Measurements from ENCODE around the gene ERVK3-1.
"Not testable (repeated sequence)": the region's sequence is repeated elsewhere in the genome, so short reads cannot be mapped to it uniquely, and the experiment has no call there.

ERVK3-1 gene, protein sequence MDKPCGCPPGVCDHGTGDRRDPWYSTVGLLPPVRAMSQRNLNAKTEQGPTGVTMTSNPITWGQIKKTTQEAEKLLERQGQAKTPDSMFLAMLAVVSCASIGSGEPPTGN

DNA sequence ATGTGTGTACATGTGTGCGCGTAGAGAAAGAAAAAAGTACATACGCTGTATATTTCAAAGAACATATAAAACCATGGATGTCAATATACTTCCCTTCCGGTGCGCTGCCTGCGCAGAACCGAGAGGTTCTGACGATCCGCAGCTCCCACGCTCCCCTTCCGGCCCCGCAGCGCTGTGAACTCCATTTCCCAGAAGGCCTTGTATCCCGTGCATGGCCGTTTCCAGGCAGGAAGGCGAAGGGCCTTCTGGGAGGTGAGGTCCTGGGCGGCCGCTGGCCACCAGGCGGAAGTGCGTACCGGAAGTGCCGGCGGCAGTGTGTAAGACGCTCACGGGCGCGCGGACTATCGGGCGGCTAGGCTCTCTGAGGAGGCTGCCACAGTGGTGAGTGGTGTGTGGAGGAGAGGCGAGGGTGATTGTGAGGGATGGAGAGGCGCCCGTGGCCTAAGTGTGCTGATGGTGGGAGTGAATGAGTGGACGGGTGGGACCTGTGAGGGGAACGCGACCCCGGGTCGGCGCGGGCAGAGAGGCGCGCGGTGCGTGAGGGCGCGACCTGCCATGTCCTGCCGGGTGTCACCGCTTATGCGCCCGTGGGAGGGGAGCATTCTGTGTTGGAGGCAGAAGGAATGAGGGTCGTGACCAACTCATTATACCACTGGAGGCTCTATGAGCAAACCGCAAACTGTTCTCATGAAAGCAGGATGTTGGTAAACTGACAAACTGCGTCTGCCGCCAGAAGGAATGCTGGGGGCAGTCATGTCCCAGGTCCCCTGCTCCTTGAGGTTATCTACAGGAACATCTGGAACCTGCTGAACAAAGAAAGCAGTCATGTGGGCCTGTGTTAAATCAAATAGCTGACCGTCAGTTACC lies at the start of gene ERVK3-1:
TSS of gene ERVK3-1 (plus strand) at position 313 of the 867 bp plus-strand sequence. CDS start 6,792 bp downstream, outside the sequence.
- peak; percentile 99 for DNase-seq

DNA sequence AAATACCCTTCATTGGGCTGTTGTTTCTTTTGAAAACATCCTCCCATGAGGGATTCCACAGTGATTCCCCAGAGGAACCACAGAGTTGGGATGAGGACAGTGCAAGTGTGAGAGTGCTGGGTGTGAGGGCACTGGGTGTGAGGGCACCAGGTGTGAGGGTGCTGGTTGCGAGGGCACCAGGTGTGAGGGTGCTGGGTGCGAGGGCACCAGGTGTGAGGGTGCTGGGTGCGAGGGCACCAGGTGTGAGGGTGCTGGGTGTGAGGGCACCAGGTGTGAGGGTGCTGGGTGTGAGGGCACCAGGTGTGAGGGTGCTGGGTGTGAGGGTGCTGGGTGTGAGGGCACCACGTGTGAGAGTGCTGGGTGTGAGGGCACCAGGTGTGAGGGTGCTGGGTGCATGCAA lies 46.9 kb upstream of the ERVK3-1 start:
- DNase-seq, result not testable (repeated sequence)

- peak; percentile 44 for DNase-seq
Observed at GRCh38 chr19:58261600-58261967, 43.6 kb upstream of the ERVK3-1 start.

DNA sequence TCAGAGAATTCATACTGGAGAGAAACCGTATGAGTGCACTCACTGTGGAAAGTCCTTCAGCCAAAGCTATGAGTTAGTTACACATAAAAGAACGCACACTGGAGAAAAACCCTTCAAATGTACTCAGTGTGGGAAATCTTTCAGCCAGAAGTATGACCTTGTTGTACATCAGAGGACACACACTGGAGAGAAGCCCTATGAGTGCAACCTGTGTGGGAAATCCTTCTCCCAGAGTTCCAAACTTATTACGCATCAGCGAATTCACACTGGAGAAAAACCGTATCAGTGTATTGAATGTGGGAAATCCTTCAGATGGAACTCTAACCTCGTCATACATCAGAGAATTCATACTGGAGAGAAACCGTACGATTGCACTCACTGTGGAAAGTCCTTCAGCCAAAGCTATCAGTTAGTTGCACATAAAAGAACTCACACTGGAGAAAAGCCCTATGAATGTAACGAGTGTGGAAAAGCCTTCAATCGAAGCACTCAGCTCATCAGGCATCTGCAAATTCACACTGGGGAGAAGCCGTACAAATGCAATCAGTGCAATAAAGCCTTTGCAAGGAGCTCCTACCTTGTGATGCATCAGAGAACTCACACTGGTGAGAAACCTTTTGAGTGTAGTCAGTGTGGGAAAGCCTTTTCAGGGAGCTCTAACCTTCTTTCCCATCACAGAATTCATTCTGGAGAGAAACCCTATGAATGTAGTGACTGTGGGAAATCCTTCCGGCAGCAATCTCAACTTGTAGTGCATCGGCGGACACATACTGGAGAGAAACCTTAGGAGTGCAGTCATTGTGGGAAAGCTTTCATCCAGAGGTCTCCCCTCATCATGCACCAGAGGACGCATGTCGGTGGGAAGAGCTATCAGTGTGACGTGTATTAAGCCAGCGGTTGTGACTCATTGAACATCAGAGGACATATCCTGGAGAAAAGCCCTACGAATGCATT lies 42.9 kb upstream of the ERVK3-1 start:
- DNase-seq, result peak; percentile 49

DNA sequence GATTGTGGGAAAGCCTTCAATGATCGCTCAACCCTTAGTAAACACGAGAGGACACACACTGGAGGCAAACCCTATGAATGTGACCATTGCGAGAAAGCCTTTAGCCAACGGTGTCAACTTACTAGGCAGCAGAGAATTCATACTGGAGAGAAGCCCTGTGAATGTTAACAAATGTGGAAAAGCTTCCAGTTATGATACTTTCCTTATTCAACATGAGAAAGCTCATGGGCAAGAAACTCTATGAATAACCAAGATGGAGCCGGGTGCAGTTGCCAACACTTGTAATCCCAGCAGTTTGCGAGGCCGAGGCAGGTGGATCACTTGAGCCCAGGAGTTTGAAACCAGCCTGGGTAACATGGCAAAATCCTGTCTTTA lies 42.3 kb upstream of the ERVK3-1 start:
- DNase-seq, result no peak

DNA sequence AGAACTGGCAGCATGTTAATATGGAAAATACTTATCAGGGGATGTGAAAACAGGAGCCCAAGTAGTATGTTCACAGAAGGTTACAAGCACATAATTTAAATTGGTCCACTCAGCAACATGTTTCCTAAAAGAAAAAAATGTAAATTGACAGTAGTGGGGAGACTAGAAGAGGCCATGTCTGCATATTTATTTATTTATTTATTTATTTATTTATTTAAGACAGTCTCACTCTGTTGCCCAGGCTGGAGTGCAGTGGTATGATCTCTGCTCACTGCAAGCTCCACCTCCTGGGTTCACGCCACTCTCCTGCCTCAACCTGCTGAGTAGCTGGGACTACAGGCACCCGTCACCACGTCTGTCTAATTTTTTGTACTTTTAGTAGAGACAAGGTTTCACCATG lies 40.1 kb upstream of the ERVK3-1 start:
- no peak for DNase-seq

- DNase-seq, result no peak
Observed at GRCh38 chr19:58268344-58268743, 36.8 kb upstream of the ERVK3-1 start.

GRCh38 chr19:58274771-58275201 lies 30.4 kb upstream of the ERVK3-1 start:
- DNase-seq, result peak; percentile 15

DNA sequence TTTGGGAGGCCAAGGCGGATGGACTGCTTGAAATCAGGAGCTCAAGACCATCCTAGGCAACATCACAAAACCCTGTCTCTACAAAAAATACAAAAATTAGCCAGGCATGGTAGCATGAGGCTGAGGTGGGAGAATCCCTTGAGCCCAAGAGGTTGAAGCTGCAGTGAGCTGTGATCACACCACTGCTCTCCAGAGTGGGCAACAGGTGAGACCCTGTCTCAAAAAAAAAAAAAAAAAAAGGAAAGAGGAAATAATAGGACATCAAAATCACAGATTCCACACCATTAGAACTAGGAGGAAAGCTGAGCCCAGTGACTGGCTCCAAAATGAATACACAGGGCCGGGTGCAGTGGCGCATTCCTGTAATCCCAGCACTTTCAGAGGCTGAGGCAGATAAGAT lies 29.6 kb upstream of the ERVK3-1 start:
- no peak for DNase-seq

DNA sequence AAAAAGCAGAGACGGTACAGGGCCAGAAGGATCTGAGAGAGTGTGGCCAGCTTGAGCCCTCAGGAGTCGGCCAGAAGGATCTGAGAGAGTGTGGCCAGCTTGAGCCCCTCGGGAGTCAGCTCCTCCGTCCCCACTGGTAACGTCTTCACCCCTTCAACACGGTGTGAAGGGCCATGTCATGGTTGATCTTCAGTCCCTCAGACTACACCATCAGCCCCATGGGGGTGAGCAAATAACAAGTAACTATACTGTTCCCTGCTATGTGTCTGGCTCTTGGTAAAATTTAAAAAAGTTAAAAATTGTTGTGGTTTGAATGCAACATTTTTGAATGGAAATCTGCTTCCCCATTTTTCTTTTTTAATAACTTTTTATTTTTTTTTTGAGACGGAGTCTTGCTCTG lies 28.0 kb upstream of the ERVK3-1 start:
- no peak for DNase-seq

GRCh38 chr19:58277748-58278540 lies 27.2 kb upstream of the ERVK3-1 start:
- peak; percentile 16 for DNase-seq

DNA sequence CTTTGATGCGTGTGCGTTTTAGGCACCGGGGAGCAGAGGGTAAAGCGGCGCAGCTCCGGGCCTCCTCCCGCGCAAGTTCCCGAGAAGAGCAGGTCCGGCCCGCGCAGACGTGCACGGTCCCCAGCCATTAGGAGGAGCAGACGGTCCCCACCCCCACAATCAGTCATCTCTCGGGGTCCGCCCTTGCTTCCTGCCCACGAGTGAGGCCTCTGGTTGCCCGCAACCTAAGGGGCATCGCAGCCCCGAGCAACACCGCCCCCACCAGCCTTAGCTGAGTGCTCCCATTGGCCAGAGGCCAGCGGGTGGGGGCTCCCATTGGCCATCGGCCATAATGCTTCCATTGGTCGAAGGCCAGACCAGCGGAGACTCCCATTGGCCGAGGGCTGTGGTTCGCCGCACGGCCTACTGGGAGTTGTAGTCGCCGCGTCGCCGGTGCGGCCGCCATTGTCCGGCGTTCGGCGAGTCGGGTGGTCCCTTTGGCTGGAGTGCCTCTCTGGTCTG lies 26.6 kb upstream of the ERVK3-1 start, which contains the start of gene ZNF8:
TSS of gene ZNF8 (plus strand) at position 415 of the 501 bp plus-strand sequence. CDS start 127 bp downstream, outside the sequence.
- DNase-seq, result peak; percentile 99

DNA sequence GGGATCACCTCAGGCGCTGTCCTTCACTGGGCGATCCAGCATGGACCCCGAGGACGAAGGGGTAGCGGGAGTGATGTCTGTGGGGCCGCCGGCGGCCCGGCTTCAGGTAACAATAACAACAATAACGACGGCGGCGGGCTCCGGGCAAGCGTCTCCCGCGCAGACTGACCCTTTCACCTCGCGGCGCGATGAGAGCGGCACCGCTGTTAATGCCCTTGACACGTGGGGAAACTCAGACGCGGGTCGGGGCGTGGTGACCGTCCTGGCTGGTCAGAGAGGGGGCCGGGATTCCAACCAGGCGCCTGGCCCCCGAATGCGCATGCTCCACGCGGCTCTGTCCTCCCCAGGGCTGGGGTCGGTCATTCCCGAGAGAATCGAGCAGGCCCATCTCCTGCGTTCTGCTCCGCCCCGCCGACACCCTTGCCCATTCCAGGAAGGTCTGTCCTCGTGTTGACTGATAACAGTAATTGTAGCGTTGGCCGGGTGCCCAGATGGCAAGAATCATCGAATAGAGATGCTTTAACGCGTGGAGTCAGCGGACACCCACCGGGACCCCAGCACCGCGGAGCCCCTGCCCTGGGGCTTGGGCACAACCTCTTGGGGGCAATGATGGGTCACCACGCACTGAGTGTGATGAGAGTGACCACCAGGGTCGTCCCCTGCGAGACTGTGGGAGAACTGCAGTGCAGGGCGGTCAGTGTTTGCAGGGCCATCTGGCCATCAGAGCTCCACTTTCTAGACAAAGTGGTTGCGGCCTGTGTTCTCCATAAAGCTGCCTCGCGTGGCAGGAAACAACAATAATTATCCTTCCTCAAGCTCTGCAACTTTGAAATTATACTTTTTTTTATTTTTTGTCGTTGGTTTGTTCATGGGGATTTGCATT lies 25.9 kb upstream of the ERVK3-1 start:
- DNase-seq, result peak; percentile 77

- DNase-seq, result no peak
Observed at GRCh38 chr19:58279925-58280316, 25.3 kb upstream of the ERVK3-1 start.

DNA sequence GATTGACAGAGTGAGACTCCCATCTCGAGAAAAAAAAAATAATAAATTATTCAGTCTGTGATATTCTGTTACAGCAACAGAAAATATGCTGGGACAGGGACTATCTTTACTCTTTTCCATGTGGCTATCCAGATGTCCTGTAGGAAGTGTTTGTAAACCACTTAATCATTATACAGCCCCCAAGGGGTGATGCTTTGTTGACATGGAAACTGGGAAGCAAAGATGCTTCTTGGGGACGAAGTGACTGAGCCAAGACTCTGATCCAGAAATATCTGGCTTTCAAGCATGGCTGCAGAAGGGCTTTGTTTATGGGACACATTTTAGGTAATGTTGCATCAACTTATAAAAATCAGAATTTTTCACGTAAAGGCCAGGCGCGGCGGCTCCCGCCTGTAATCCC lies 21.0 kb upstream of the ERVK3-1 start:
- DNase-seq, result no peak

DNA sequence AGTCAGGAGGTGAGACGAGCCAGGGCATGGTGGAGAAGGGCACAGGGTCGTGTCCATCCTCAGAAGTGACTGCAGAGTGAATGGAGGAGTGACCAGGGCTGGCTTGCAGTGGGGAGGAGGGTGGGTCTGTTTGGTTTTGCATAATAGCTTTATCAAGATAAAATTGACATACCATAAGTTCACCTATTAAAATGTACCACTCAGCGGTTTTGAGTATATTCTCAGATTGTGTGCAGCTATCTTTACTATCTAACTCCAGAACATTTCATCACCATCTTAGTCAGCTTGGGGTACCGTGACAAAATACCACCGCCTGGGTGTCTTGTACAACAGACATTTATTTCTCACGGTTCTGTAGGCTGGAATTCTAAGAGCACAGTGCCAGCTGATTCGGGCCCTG lies 13.2 kb upstream of the ERVK3-1 start:
- DNase-seq, result no peak

- DNase-seq, result no peak
Observed at GRCh38 chr19:58294743-58295374, 10.3 kb upstream of the ERVK3-1 start.

- no peak for DNase-seq
Observed at GRCh38 chr19:58296104-58296503, 9.1 kb upstream of the ERVK3-1 start.

DNA sequence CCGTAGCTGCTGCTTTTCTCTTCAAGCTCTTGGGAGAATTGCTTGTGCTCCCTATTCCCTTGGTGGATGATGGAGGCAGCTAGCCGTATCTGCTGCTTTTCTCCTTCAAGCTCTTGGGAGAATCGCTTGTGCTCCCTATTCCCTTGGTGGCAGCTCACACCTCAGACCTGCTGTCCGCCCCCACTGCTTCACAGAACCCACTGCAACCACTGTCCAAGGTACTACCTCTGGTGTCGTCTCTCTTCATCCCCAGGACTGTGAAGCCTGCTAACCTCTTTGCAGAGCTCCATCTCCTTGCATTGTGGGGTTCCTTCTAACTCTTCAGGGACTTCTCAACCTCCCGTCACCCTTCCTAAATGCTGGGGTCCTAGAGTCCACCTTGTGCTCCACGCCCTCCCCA lies 4.6 kb upstream of the ERVK3-1 start:
- no peak for DNase-seq

GRCh38 chr19:58304255-58304654 lies 922 bp upstream of the ERVK3-1 start:
- peak; percentile 23 for DNase-seq

DNA sequence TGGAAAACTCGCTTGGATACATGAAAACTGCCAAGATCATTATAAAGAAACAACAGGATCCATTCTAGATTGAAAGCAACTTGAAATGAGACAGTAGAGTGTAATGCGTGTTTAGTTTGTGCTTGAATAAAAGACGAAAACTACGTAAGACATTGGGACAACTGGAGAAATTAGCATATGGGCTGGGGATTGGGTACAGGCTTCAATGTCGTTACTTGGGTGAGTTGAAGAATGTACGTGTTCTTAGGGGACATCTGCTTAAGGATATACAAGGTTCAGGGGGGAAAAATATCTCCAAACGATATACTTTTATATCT lies 471 bp upstream of the ERVK3-1 start:
- DNase-seq, result peak; percentile 76
